ENCODE measurements around the gene RS1. TPM values are rescaled to one million over a fixed set of nuclear protein-coding genes. Genes with fewer than 3 reads are reported as not detected.

Gene RS1
- polyA plus RNA-seq, 2 of the 4 experiments (the other 2 are of a cell fraction) = not detected

GRCh38 chrX:18698737-18699650, 27.1 kb upstream of the RS1 start:
- no peak overlapping the region for H3K4me2 ChIP-seq
- TF ChIP-seq CHD2 (IDR thresholded peaks at IDR 0.05; ENCODE audit: low read length, partially characterized antibody) = no peak
- no peak for TF ChIP-seq HMGXB4 (CRISPR knock-in tag; IDR thresholded peaks at IDR 0.05; ENCODE audit: borderline replicate concordance)
- no peak for TF ChIP-seq GATA3 (IDR thresholded peaks at IDR 0.05; ENCODE audit: borderline replicate concordance)
- TF ChIP-seq JUNB (IDR thresholded peaks at IDR 0.05) = no peak
- no peak for TF ChIP-seq MYC (IDR thresholded peaks at IDR 0.05; ENCODE audit: borderline replicate concordance, low read length)
- no peak for TF ChIP-seq ZFP36 (IDR thresholded peaks at IDR 0.05; ENCODE audit: borderline replicate concordance, partially characterized antibody)
- no peak for TF ChIP-seq HOXA7 (CRISPR knock-in tag; IDR thresholded peaks at IDR 0.05)
- TF ChIP-seq BCL3 (IDR thresholded peaks at IDR 0.05) = no peak
- no peak for TF ChIP-seq RAD21 (conservative IDR thresholded peaks at IDR 0.05 in 1 of 2, IDR thresholded peaks at IDR 0.05 in 1 of 2)
- no peak for TF ChIP-seq E2F6 (IDR thresholded peaks at IDR 0.05; ENCODE audit: borderline replicate concordance, low read depth)
- no peak for TF ChIP-seq ZSCAN20 (CRISPR knock-in tag; IDR thresholded peaks at IDR 0.05)
- TF ChIP-seq POLR2A (IDR thresholded peaks at IDR 0.05; ENCODE audit: low read length) = no peak
- no peak for TF ChIP-seq MAX (IDR thresholded peaks at IDR 0.05)
- TF ChIP-seq NFE2L2 (conservative IDR thresholded peaks at IDR 0.05; ENCODE audit: low read length) = no peak
- no peak for TF ChIP-seq EHMT2 (IDR thresholded peaks at IDR 0.05; ENCODE audit: low read depth)
- TF ChIP-seq RARB (CRISPR knock-in tag; IDR thresholded peaks at IDR 0.05) = no peak
- TF ChIP-seq RFX5 (IDR thresholded peaks at IDR 0.05) = no peak
- peaks cover 45% of the 10 kb centered on the region for H3K4me1 ChIP-seq
- 90% methylated on average over 11 of the region's 12 CpGs for WGBS (ENCODE audit: missing lambda C conversion rate)
- peak overlapping the region; percentile 90 to 94; a peak in 5 of 6 replicates for H3K27ac ChIP-seq
- no peak for DNase-seq (ENCODE audit: low read depth in 1 of 2, low spot score in 1 of 2)
- FAIRE-seq = peak; percentile 18
- POLR2A ChIA-PET = no interaction called here
- no peak for ATAC-seq
- CTCF ChIA-PET = interaction anchor here (0.5 to 0.9 kb wide), 2 partner anchors 10 kb away, joined by 3 read pairs; no protein-coding TSS in a partner anchor
- no peaks in the 10 kb centered on the region for H3K9me3 ChIP-seq
- no peak overlapping the region for H3K4me3 ChIP-seq

DNA sequence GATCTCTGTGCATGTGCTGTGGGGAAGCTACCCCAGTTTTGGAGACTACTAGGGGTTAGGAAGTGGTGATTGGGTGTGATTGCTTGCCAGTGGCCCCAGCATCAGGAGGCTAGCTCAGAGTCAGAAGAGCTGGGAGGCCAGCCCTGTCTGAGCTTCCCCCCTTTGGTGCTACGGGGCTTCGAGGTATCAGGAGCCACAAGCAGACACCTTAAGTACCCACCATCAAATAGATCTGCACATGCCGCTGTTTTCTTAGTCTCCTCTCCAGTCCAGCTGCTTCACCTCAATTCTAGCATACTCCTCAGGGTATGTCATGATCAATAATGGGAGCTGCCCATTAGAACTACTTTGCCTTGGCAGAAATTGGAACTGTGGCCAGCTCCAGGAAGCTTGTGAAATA, 24.7 kb upstream of the RS1 start:
- ATAC-seq (no peak), FAIRE-seq (no peak), DNase-seq (ENCODE audit: low read depth in 1 of 2, low spot score in 1 of 2) (no peak)
- peak overlapping the region in 1 of 2 experiments; percentile 62; a peak in 2 of 6 replicates for H3K27ac ChIP-seq
- peaks cover 29% of the 10 kb centered on the region for H3K4me1 ChIP-seq
- H3K4me2 ChIP-seq = no peak overlapping the region
- POLR2A ChIA-PET = no interaction called here
- WGBS (ENCODE audit: missing lambda C conversion rate) = 97% methylated on average over 3 of the region's 3 CpGs
- no peaks in the 10 kb centered on the region for H3K9me3 ChIP-seq
- TF ChIP-seq MAX (IDR thresholded peaks at IDR 0.05) (no peak), ZNF302 (CRISPR knock-in tag; IDR thresholded peaks at IDR 0.05) (no peak), GATA3 (IDR thresholded peaks at IDR 0.05; ENCODE audit: borderline replicate concordance) (no peak), NFE2L2 (conservative IDR thresholded peaks at IDR 0.05; ENCODE audit: low read length) (no peak), ZSCAN20 (CRISPR knock-in tag; IDR thresholded peaks at IDR 0.05) (no peak), EHMT2 (IDR thresholded peaks at IDR 0.05; ENCODE audit: low read depth) (no peak)
- CTCF ChIA-PET = no interaction called here
- no peak overlapping the region for H3K4me3 ChIP-seq
